ENCODE measurements around the gene IDH3G.

DNA sequence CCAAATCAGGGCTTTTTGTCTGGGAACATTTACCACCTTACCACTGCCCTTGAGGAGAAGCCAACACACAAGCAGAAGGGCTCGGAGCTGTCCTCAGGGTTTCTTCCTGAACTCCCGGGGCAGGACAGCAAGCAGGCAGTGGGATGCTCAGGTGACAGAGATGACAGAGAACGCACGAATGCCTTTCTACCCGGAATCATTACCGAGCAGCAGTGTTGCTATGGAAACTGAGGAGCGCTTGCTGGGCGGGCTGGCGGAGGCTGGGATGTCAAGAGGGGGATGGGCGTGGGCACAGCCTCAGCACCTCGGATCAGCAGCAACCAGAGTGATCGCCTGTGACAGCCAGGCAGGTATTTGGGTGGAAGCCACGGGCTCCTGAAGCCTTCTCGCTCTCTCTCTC, 18.0 kb upstream of the IDH3G start:
- TF ChIP-seq CTCF (IDR thresholded peaks at IDR 0.05) (no peak), POLR2AphosphoS5 (IDR thresholded peaks at IDR 0.05) (no peak), POLR2A (IDR thresholded peaks at IDR 0.05) (no peak)

Measured in breast epithelium (tissue), 3 donors.